ENCODE measurements around the gene CD7.

DNA sequence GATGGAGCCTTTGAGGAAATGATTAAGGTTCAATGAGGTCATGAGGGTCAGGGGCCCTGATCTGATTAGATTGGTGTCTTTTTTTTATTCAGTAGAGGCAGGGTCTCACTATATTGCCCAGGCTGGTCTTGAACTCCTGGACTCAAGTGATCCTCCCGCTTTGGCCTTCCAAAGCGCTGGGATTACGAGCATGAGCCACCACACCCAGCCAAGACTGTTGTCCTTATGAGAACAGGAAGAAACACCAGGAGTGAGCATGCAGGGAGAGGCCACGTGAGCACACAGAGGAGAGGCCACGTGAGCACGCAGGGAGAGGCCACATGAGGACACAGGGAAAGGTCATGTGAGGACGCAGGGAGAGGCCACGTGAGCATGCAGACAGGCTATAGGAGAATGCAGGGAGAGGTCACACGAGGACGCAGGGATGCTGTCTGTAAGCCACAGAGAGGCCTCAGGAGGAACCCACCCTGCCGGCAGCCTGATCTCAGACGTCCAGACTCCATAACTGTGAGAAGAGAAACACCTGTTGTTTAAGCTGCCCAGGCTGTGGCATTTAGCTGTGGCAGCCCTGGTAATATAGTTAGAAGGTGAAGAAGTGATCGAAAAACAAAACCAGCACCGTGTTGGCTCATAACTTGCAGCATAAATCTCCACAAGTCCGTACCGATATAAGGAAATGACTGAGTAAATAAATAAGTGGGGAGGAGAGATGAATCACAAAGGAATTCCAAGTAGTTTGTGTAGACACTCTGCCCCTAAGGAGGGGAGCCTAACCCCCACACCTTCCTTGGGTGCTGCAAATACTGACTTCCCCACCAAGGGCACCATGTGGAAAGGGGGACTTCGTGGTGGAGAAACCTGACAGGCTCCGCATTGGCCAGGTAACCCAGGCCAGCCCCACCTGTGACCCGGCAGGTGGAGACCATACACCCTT lies 29.3 kb downstream of the CD7 start:
- TF ChIP-seq, protein P1, sequence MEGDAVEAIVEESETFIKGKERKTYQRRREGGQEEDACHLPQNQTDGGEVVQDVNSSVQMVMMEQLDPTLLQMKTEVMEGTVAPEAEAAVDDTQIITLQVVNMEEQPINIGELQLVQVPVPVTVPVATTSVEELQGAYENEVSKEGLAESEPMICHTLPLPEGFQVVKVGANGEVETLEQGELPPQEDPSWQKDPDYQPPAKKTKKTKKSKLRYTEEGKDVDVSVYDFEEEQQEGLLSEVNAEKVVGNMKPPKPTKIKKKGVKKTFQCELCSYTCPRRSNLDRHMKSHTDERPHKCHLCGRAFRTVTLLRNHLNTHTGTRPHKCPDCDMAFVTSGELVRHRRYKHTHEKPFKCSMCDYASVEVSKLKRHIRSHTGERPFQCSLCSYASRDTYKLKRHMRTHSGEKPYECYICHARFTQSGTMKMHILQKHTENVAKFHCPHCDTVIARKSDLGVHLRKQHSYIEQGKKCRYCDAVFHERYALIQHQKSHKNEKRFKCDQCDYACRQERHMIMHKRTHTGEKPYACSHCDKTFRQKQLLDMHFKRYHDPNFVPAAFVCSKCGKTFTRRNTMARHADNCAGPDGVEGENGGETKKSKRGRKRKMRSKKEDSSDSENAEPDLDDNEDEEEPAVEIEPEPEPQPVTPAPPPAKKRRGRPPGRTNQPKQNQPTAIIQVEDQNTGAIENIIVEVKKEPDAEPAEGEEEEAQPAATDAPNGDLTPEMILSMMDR (IDR thresholded peaks at IDR 0.05; ENCODE audit: low read length) = no peak
- no peak for TF ChIP-seq EZH2 (IDR thresholded peaks at IDR 0.05; ENCODE audit: borderline replicate concordance, low read length)

Measured in OCI-LY1 (cell line).